Measurements from ENCODE around the gene DQX1. TPM values are rescaled to one million over a fixed set of nuclear protein-coding genes. Genes with fewer than 3 reads are reported as not detected.
A peak's percentile ranks its signal among the peaks of the same experiment; 100 is the strongest.

DQX1 gene
- polyA plus RNA-seq, 1 donor from 2014 or later = 0.59 TPM

- Histone ChIP-seq H3K27ac (ENCODE audit: low read length) (no peak within 1 kb of the TSS), H3K79me2 (replicated peaks; ENCODE audit: insufficient read depth, low read length) (no peaks in the 10 kb centered on the region), H3K9me3 (ENCODE audit: low read length) (no peaks in the 10 kb centered on the region), H3K9ac (ENCODE audit: low read length) (no peak within 1 kb of the TSS), H2AFZ (ENCODE audit: low read depth, low read length) (no peak within 1 kb of the TSS), H3K4me2 (ENCODE audit: low read length) (peak within 1 kb of the TSS; percentile 36), H3K27me3 (ENCODE audit: insufficient read depth, low read depth, low read length) (peaks cover 86% of the 10 kb centered on the region), H3K4me3 (ENCODE audit: low read length) (peak within 1 kb of the TSS; percentile 55), H3K9me2 (ENCODE audit: insufficient read depth, low read length) (no peaks in the 10 kb centered on the region), H4K20me1 (ENCODE audit: insufficient read depth) (no peaks in the 10 kb centered on the region), H3F3A (ENCODE audit: insufficient read depth, low read length, poor library complexity, severe bottlenecking) (no peaks in the 10 kb centered on the region), H3K36me3 (ENCODE audit: insufficient read depth, low read length) (no peaks in the 10 kb centered on the region)
- TF ChIP-seq RAD21 (conservative IDR thresholded peaks at IDR 0.05) = no peak
These were observed 26.6 kb downstream of the DQX1 start, which contains the start of gene LBX2 for GRCh38 chr2:74499267-74499939. Gene LBX2, minus strand, starts transcription at chr2:74499603. Its CDS starts 66 bp downstream, at chr2:74499537.

- no peak overlapping the region for H2AFZ ChIP-seq (ENCODE audit: low read depth, low read length)
- no peaks in the 10 kb centered on the region for H3K9me3 ChIP-seq (ENCODE audit: low read length)
- no peaks in the 10 kb centered on the region for H3F3A ChIP-seq (ENCODE audit: insufficient read depth, low read length, poor library complexity, severe bottlenecking)
- TF ChIP-seq REST (IDR thresholded peaks at IDR 0.05; ENCODE audit: borderline replicate concordance) (no peak), EZH2 (IDR thresholded peaks at IDR 0.05; ENCODE audit: borderline replicate concordance, insufficient read depth, low read length, poor library complexity, severe bottlenecking) (no peak), POLR2AphosphoS5 (IDR thresholded peaks at IDR 0.05) (no peak), MXI1 (conservative IDR thresholded peaks at IDR 0.05; ENCODE audit: poor library complexity, severe bottlenecking) (no peak), CTCF (IDR thresholded peaks at IDR 0.05; ENCODE audit: poor library complexity, severe bottlenecking) (no peak), EP300 (conservative IDR thresholded peaks at IDR 0.05; ENCODE audit: poor library complexity, severe bottlenecking) (no peak), TAF1 (IDR thresholded peaks at IDR 0.05; ENCODE audit: low read depth) (no peak), RAD21 (conservative IDR thresholded peaks at IDR 0.05) (no peak), SMC3 (conservative IDR thresholded peaks at IDR 0.05; ENCODE audit: poor library complexity) (no peak)
- H3K27me3 ChIP-seq (ENCODE audit: insufficient read depth, low read depth, low read length) = peaks cover 79% of the 10 kb centered on the region
- H3K36me3 ChIP-seq (ENCODE audit: insufficient read depth, low read length) = no peaks in the 10 kb centered on the region
- H3K9ac ChIP-seq (ENCODE audit: low read length) = no peak overlapping the region
- H3K4me3 ChIP-seq (ENCODE audit: low read length) = peak overlapping the region; percentile 55
- H3K4me2 ChIP-seq (ENCODE audit: low read length) = peak overlapping the region; percentile 36
- H4K20me1 ChIP-seq (ENCODE audit: insufficient read depth) = no peaks in the 10 kb centered on the region
- H3K9me2 ChIP-seq (ENCODE audit: insufficient read depth, low read length) = no peaks in the 10 kb centered on the region
- no peaks in the 10 kb centered on the region for H3K79me2 ChIP-seq (replicated peaks; ENCODE audit: insufficient read depth, low read length)
- no peak overlapping the region for H3K27ac ChIP-seq (ENCODE audit: low read length)
These were observed 27.3 kb downstream of the DQX1 start for GRCh38 chr2:74498500-74499266.
